Measurements from ENCODE around the gene SLC51A.

GRCh38 chr3:196216681-196217211, 412 bp downstream of the SLC51A start:
- TF ChIP-seq SUZ12 (IDR thresholded peaks at IDR 0.05; ENCODE audit: extremely low read depth, insufficient read depth, insufficient read length) (no peak), ZNF274 (IDR thresholded peaks at IDR 0.05; ENCODE audit: low read depth, low read length) (no peak), YY1 (IDR thresholded peaks at IDR 0.05; ENCODE audit: insufficient read depth, insufficient read length) (no peak)

Data from NT2/D1 (cell line).